Stimulated activated naive CD8-positive, alpha-beta T cell treated with anti-CD3 and anti-CD28 coated beads, Interleukin-15, Interleukin-2, amounts not matched to agents 100 ng/mL and 50 ng/mL, for 24 hours (primary cell): ENCODE measurements around the gene KCNJ6.
"Not testable (repeated sequence)": the region's sequence is repeated elsewhere in the genome, so short reads cannot be mapped to it uniquely, and the experiment has no call there.

Experiments
- H3K27ac Mint-ChIP-seq: one replicate; pipeline ENCODE4 v1.8.0; 2021; ENCODE audit warnings: mild to moderate bottlenecking, mixed read lengths
- H3K27me3 Mint-ChIP-seq: one replicate; pipeline ENCODE4 v1.8.0; 2021; ENCODE audit warnings: mixed read lengths
- H3K36me3 Mint-ChIP-seq: one replicate; pipeline ENCODE4 v1.8.0; 2021; ENCODE audit warnings: low read depth, mixed read lengths
- H3K4me1 Mint-ChIP-seq: one replicate; pipeline ENCODE4 v1.8.0; 2021; ENCODE audit warnings: low read depth, mixed read lengths
- H3K4me3 Mint-ChIP-seq: one replicate; pipeline ENCODE4 v1.8.0; 2021; ENCODE audit warnings: mild to moderate bottlenecking, mixed read lengths
- H3K9me3 Mint-ChIP-seq: one replicate; pipeline ENCODE4 v1.8.0; 2021; ENCODE audit warnings: mixed read lengths

The KCNJ6 gene

DNA sequence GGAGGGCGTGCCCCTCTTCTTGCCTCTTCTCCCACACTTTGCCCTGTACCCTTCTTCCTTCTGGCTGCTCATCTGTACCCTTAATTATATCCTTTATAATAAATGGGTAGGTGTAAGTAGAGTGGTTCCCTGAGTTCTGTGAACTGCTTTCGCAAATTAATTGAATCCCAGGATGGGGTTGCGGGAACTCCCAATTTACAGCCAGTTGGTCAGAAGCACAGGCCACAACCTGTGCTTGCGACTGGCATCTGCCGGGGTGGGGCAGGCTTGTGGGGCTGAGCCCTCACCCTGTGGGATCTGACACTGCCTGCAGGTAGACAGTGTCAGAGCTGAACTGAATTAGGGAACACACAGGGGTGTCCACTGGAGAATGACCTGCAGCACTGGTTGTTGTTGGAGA is 244.9 kb downstream of the KCNJ6 start:
- Mint-ChIP-seq H3K36me3 (no peaks in the 10 kb centered on the region), H3K9me3 (no peaks in the 10 kb centered on the region), H3K4me1 (no peaks in the 10 kb centered on the region), H3K27me3 (peaks cover 17% of the 10 kb centered on the region), H3K4me3 (no peak overlapping the region), H3K27ac (no peak overlapping the region)

DNA sequence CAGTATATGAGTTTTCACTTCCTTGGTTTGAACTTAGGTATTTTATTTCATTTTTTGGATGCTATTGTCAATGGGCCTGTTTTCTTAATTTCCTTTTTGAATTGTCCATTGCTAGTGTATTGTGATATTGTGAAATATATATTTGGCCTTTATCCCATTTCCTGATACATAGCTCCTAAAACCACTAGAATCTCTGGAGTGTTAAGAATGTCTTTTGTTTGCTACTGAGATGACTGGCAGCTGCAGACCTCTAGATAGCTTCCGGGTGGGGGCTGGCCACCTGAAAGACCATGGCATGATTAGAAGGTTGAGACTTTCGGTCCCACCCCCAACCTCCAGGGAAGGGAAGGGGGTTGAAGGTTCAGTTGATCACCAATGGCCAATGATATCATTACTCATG is 245.4 kb downstream of the KCNJ6 start:
- no peak overlapping the region for H3K27ac Mint-ChIP-seq

DNA sequence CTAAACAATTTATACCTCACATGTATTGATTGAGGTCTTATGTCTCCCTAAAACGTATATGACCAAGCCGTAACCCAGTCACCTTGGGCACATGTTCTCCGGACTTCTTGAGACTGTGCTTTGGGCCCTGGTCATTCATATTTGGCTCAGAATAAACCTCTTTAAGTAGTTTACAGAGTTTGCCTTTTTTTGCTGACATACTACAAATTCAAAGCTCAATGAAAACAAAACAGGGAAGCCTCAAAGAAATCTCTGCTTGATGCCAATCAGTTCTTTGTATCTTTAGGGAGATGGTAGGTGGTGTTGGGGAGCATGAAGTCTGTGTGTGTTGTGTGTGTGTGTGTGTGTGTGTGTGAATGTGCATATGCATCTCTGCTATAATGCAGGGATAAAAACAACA is 247.0 kb downstream of the KCNJ6 start:
- H3K9me3 Mint-ChIP-seq: no peaks in the 10 kb centered on the region
- H3K4me1 Mint-ChIP-seq: no peaks in the 10 kb centered on the region
- H3K27me3 Mint-ChIP-seq: peaks cover 14% of the 10 kb centered on the region
- H3K36me3 Mint-ChIP-seq: no peaks in the 10 kb centered on the region
- H3K4me3 Mint-ChIP-seq: no peak overlapping the region
- no peak overlapping the region for H3K27ac Mint-ChIP-seq

More for the DNA sequence above, 245.4 kb downstream of the KCNJ6 start:
- Mint-ChIP-seq H3K27me3 (peaks cover 17% of the 10 kb centered on the region), H3K4me3 (no peak overlapping the region), H3K4me1 (no peaks in the 10 kb centered on the region), H3K36me3 (no peaks in the 10 kb centered on the region), H3K9me3 (no peaks in the 10 kb centered on the region)

DNA sequence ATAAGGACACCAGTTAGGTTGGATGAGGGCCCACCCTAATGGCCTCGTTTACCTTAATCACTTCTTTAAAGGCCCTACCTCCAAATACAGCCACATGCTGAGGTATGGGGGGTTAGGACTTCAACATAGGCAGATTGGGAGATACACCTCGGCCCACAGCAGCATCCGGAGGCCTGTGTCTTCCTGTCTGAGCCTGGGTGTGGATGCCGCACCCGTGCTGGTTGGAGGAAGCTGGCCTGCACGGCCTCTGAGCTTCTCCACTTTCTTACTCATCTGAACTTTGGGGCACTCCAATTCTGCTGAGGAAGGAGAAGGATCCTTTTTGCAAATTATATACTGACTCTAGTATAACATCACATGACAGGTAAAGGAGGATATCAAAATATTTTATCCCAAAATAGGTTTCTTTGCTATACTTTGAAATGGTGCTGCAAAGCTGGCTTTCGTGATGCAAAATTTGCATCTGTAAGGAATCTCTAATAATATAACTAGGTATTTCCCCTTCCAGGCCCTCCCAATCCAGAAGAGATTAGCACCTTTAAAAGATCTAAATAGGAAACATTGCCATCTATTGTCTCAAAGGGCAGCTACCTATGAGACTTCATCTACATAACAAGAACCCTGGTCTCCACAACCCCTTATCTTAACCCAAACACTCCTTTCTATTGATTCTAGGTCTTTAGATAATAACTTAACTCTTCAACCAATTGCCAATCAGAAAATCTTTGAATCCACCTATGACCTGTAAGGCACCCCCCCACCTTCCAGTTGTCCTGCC is 247.6 kb downstream of the KCNJ6 start:
- Mint-ChIP-seq H3K4me1 (no peaks in the 10 kb centered on the region), H3K27me3 (peaks cover 15% of the 10 kb centered on the region), H3K27ac (no peak overlapping the region), H3K4me3 (no peak overlapping the region), H3K36me3 (no peaks in the 10 kb centered on the region), H3K9me3 (no peaks in the 10 kb centered on the region)

DNA sequence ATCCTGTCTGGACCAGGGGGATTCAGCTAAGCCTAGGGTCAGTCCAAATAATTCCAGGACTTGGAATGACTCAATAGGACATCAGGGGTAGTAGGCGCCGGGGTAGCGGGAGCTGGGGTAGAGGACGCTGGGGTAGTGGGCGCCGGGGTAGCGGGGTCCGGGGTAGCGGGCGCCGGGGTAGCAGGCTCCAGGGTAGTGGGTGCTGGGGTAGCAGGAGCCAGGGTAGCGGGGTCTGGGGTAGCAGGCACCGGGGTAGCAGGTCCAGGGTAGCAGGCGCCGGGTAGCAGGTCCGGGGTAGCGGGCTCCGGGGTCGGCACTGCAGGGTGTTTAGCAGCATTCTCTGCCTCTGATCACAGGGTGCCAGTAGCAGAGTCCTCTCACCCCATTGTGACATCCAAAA is 248.9 kb downstream of the KCNJ6 start:
- no peaks in the 10 kb centered on the region for H3K9me3 Mint-ChIP-seq
- no peaks in the 10 kb centered on the region for H3K4me1 Mint-ChIP-seq
- H3K4me3 Mint-ChIP-seq: no peak overlapping the region
- H3K27me3 Mint-ChIP-seq: peaks cover 10% of the 10 kb centered on the region
- no peaks in the 10 kb centered on the region for H3K36me3 Mint-ChIP-seq
- H3K27ac Mint-ChIP-seq: no peak overlapping the region

DNA sequence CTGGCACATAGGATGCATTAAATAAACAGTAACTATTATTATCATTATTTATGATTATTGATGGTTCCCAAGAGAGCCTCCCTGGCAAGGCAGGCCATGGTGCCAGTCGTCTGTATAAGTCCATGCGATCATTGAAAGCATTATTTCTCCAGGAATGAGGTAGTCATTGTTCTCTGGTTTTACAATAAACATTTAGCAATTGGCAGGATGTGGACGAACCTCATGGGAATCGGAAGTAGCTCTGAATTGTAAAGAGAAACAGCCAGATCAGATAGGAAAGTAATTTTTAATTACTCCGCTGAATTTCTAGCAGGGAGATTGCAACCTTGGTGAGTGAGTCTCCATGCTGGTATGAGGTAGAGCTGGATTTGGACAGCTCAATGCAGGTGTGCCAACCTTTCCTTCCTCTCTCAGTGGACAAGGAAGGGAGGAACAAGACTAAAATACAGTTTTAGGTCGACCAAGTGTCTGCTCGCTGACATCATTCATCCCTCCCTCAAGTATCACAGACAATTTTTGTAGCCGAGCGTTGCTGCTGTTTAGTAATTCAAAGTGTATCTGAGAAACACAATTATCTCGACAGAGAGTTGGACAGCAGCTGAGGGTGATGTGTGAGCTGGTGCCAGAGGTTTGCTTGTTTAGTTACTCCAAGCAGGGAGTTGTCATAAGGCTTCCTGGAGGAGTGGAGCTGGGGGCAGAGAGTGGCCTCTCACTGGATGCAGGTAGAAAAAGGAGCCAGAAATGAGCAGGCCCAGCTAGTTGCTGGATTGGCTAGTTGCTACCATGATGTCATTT is 250.8 kb downstream of the KCNJ6 start:
- H3K27me3 Mint-ChIP-seq: peaks cover 14% of the 10 kb centered on the region
- H3K4me1 Mint-ChIP-seq: no peaks in the 10 kb centered on the region
- H3K9me3 Mint-ChIP-seq: no peaks in the 10 kb centered on the region
- no peak overlapping the region for H3K4me3 Mint-ChIP-seq
- H3K36me3 Mint-ChIP-seq: no peaks in the 10 kb centered on the region
- no peak overlapping the region for H3K27ac Mint-ChIP-seq

DNA sequence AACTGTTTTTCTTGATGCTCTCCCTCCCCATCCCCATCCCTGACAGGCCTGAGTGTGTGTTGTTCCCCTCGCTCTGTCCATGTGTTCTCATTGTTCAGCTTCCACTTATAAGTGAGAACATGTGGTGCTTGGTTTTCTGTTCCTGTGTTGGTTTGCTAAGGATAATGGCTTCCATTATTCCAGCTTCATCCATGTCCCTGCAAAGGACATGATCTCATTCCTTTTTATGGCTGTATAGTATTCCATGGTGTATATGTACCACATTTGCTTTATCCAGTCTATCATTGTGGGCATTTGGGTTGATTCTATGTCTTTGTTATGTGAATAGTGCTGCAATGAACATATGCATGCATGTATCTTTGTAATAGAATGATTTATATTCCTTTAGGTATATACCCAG is 254.0 kb downstream of the KCNJ6 start:
- not testable (repeated sequence) for H3K27ac Mint-ChIP-seq, H3K4me3 Mint-ChIP-seq, H3K9me3 Mint-ChIP-seq, H3K36me3 Mint-ChIP-seq, H3K4me1 Mint-ChIP-seq
- peaks cover 17% of the 10 kb centered on the region for H3K27me3 Mint-ChIP-seq

DNA sequence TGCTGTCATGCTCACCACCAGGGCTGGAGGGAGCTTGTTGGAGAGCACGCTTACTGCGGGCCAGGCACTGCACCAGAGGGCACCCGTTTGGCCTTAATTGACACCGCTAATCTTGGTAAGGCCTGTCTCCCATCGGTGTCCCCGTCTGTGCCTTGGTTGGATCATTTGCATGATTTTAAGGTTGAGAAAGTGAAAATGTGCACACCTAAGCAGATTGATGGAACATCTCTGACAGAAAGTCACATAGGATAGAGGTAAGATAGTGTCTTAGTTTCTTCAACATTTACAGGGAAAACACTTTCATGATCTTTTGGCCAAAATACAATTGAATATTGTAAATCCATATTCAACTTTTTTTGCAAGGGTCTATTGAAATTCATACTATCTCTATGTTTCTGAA is 255.5 kb downstream of the KCNJ6 start:
- Mint-ChIP-seq H3K4me1 (no peaks in the 10 kb centered on the region), H3K9me3 (no peaks in the 10 kb centered on the region), H3K36me3 (no peaks in the 10 kb centered on the region), H3K27me3 (peaks cover 17% of the 10 kb centered on the region), H3K4me3 (no peak overlapping the region), H3K27ac (no peak overlapping the region)

DNA sequence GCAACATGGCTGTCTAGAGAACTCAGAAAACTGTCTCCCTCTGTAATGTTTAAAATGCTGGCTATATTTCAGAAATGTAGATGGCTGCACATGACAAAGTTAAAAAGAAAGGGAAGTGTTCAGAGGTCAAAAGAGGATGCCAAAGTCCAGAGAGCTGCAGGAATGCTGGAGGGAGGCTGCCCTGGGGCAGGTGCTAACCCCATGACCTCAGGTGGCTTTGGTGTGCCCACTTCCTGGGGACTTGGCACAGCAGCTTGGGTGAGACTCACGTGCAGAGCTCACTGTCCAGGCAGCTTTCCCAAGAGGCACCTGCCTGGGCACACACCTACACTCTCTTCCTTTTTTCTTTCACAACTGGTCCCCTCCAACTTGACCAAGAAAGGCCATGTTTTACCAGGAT is 256.4 kb downstream of the KCNJ6 start:
- H3K4me3 Mint-ChIP-seq: no peak overlapping the region
- H3K9me3 Mint-ChIP-seq: no peaks in the 10 kb centered on the region
- H3K36me3 Mint-ChIP-seq: no peaks in the 10 kb centered on the region
- peaks cover 10% of the 10 kb centered on the region for H3K27me3 Mint-ChIP-seq
- no peak overlapping the region for H3K27ac Mint-ChIP-seq
- no peaks in the 10 kb centered on the region for H3K4me1 Mint-ChIP-seq

DNA sequence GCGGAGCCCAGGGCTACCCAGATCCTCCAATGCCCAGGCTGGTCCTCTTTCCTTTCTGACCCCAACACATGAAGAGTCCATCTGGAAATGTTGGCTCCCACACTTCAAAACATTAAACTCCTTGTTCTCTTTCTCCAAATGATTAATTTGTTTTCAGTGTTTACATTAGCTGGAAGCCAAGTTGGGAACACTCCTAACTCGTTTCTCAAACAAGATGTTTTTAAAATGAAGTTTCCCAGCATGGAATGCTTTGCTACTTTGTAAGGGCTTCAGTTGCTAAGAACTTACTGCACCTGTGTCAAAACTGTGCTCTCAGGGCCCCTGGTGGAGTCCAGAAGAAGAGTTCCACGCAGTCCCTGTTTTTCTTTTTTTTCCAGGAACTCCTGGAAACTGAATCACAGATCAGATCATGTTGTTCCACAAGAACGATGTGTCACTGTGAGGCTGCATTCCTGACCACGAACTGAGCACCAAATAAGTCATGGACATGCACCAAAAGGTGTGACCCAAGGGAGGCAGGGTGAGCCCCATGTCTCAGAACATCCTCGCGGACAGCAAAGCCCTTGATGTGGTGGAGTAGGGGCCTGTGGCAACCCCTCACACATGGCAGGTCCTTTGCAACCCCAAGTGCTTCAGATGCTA is 257.3 kb downstream of the KCNJ6 start:
- Mint-ChIP-seq H3K4me3 (no peak overlapping the region), H3K4me1 (no peaks in the 10 kb centered on the region), H3K27ac (no peak overlapping the region), H3K27me3 (peaks cover 13% of the 10 kb centered on the region), H3K9me3 (no peaks in the 10 kb centered on the region), H3K36me3 (no peaks in the 10 kb centered on the region)

DNA sequence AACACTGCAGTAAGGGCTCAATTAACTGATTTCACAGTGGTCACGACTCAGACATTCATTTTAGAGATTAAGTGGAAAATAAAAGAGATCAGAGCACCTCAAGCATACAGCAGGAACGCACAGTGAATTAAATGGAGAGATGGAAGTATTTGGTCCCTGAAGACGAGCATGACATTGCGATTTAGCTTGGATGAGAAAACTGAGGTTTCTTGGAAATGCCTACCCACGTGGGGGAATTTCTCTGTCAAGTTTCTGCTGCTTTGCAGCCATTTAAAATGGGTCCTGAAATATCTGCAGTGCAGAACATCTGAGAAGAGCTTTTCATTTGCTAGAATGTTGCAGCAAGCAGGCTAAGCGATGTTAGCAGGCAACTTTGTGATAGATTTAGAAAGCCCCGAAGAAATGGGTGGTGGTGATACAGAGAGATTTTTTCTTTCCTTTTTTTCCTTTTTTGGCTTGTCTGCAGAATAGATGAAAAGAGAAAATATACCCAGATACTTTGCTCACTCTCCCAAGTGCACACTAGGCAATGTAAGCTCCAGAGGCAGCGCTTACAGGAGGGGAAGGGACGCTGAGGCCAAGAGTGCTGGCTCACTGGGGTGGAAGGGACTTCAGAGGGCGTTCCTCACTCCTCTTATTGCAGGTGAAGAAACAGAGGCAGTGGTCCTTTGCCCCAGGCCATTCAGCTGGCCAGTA is 258.0 kb downstream of the KCNJ6 start:
- Mint-ChIP-seq H3K4me3 (no peak overlapping the region), H3K36me3 (no peaks in the 10 kb centered on the region), H3K27me3 (peaks cover 12% of the 10 kb centered on the region)

DNA sequence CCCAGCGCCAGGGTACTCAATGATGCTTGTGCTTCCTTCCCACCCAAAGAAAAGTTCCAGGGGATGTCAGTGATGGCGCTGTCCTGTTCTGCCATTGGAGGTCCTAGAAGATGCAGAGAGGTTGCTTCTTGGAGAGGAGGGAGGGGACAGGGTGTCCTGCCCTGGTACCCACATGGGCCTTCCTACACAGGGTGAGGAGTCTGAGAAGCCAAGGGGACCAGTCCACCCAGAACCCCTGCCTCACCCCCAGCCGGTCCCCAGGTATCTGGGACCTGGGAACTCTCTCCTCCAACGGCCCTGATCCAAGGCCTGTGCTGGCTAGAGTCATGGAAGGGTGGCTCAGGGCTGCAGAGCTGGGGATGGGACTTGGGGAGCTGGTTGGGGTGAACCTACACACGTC is 259.4 kb downstream of the KCNJ6 start:
- Mint-ChIP-seq H3K27ac (no peak overlapping the region), H3K27me3 (peaks cover 12% of the 10 kb centered on the region), H3K4me1 (no peaks in the 10 kb centered on the region), H3K9me3 (no peaks in the 10 kb centered on the region), H3K4me3 (no peak overlapping the region), H3K36me3 (no peaks in the 10 kb centered on the region)

More for the DNA sequence above, 258.0 kb downstream of the KCNJ6 start:
- no peaks in the 10 kb centered on the region for H3K4me1 Mint-ChIP-seq
- no peak overlapping the region for H3K27ac Mint-ChIP-seq
- no peaks in the 10 kb centered on the region for H3K9me3 Mint-ChIP-seq

DNA sequence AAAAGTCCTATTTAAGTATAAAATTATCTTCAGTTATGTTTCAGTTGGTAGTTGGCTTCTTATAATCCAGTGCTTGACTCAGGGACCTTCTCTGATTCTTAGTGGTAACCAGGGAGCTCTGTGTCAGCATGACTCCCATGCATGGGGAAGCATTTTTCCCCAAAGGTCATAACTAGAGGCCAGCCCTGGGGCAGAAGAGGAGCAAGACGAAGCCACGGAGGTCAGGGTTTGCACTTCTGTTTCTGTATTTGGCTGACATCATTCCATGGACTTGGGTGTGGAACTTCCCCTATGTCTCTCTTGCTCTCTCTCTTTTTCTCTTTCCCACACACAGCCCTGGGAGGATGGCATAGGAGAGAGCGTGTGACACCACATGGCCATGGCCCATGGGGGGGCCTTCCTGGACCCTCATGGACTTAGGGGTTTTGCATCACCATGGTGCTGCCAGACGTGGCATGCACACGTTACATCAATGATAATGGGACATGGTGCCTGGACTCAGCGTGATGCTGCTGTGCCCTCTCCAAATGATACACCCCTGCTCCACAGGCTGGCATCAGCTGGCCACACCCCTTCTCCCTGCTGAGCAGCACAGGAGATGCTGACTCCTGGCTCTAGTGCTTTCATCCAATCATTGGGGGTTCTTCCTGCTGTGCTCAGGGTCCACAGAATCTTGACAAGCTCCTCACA is 260.5 kb downstream of the KCNJ6 start:
- Mint-ChIP-seq H3K9me3 (no peaks in the 10 kb centered on the region), H3K27ac (no peak overlapping the region), H3K36me3 (no peaks in the 10 kb centered on the region), H3K4me3 (no peak overlapping the region), H3K27me3 (peaks cover 10% of the 10 kb centered on the region), H3K4me1 (no peaks in the 10 kb centered on the region)

DNA sequence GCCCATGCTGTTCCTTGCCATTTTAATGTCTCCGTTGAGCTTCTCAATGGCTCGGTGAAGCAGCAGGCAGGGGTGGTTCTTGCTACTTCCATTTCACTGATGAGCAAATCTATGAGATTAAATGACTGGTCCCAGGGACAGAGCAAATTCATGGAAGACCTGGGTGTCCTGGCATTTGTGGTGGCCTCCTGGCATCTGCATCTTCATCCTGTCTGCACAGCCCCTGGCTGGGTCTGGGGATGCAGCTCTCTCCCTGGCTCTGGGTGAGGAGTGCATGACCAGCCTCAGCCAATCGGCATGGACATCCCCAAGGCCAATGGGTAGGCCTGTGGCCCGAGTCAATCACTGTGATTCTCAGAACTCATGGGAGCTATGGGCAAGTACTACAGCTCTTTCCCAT is 261.7 kb downstream of the KCNJ6 start:
- Mint-ChIP-seq H3K4me3 (no peak overlapping the region), H3K36me3 (no peaks in the 10 kb centered on the region), H3K4me1 (no peaks in the 10 kb centered on the region), H3K27me3 (peaks cover 8% of the 10 kb centered on the region), H3K27ac (no peak overlapping the region), H3K9me3 (no peaks in the 10 kb centered on the region)
